GM13976 (cell line): ENCODE data around the gene GRXCR2.
"Not testable (repeated sequence)": the region's sequence is repeated elsewhere in the genome, so short reads cannot be mapped to it uniquely, and the experiment has no call there.

Source experiments
- DNase-seq: peaks from one replicate; pipeline ENCODE4 v3.0.0; 2012; ENCODE audit warnings: low spot score
- in situ Hi-C: fragments of 300-500 bp; cut with MboI; formaldehyde crosslinking; loops from one replicate; pipeline ENCODE4 v1.12.0; 2022; ENCODE audit warnings: low sequenced_read_pairs, mixed read lengths, inconsistent platforms; ENCODE audit not compliant: unreplicated experiment
- TF ChIP-seq, protein P1 (sequence below): IDR thresholded peaks from 2 replicates; pipeline ENCODE4 v1.5.1; 2012; ENCODE audit warnings: borderline replicate concordance, mild to moderate bottlenecking; ENCODE audit not compliant: insufficient read depth; ENCODE audit errors: extremely low read depth, missing control alignments, control extremely low read depth

Gene GRXCR2

DNA sequence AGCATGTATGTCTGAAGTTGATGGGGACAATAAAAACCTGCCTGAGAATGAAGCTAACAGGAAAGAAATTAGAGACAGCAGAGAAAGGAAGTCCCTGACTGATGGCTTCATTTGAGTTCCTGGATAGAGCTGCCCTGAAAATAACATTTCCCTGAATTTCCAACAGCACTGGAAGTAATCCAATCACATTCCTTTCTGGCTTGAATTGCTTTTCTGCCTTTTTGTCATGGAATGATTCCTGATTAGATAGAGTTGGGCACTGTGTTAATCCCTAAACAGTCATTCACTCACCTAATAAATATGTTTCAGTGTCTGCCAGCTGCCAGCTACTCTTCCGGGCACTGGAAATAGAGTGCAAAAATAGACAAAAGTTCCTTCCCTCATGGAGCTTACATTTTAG, 33.6 kb upstream of the GRXCR2 start:
- no peak for DNase-seq
- TF ChIP-seq, protein P1, sequence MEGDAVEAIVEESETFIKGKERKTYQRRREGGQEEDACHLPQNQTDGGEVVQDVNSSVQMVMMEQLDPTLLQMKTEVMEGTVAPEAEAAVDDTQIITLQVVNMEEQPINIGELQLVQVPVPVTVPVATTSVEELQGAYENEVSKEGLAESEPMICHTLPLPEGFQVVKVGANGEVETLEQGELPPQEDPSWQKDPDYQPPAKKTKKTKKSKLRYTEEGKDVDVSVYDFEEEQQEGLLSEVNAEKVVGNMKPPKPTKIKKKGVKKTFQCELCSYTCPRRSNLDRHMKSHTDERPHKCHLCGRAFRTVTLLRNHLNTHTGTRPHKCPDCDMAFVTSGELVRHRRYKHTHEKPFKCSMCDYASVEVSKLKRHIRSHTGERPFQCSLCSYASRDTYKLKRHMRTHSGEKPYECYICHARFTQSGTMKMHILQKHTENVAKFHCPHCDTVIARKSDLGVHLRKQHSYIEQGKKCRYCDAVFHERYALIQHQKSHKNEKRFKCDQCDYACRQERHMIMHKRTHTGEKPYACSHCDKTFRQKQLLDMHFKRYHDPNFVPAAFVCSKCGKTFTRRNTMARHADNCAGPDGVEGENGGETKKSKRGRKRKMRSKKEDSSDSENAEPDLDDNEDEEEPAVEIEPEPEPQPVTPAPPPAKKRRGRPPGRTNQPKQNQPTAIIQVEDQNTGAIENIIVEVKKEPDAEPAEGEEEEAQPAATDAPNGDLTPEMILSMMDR: no peak
- in situ Hi-C loops: no loop called here

DNA sequence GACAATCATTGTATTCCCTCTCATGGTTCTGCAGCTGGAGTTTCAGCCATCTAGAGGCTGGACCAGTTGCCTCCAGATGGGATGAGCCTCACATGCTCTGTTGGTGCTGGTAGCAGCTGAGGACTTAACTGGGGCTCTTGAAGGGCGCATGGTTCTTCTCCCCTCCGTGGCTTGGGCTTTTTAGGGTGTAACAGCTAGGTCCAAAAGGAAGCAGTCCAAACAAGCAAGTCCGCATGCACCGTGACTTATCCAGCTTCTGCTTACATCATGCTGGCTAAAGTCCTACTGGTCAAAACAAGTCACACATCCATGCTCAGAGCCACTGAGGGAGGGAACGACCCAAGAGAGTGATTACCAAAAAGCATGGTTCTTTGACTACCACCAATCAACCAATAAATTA, 31.9 kb upstream of the GRXCR2 start:
- TF ChIP-seq, protein P1: no peak
- in situ Hi-C loops: no loop called here
- DNase-seq: no peak

DNA sequence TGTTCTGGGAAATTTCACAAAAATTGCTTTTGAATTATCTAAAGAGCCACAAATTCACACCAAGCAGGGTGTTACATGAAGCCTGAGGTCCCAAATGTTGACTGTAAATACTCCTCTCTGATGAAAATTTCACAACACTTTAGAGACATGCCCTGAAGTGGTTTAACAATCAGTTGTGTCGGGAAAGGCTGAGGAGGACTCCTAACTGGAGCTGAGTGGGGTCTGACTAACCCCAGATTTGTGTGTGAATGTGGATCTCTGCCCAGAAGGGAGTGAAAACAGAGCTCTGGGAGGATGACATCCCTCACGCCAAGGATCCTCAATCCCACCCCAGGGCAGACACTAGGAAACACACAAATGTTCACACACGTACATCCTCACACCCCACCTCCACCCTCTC, 31.1 kb upstream of the GRXCR2 start:
- no peak for DNase-seq
- in situ Hi-C loops: no loop called here
- TF ChIP-seq, protein P1: no peak

GRCh38 chr5:145903113-145903512, 30.3 kb upstream of the GRXCR2 start:
- in situ Hi-C loops: no loop called here
- DNase-seq: no peak
- TF ChIP-seq, protein P1: no peak

DNA sequence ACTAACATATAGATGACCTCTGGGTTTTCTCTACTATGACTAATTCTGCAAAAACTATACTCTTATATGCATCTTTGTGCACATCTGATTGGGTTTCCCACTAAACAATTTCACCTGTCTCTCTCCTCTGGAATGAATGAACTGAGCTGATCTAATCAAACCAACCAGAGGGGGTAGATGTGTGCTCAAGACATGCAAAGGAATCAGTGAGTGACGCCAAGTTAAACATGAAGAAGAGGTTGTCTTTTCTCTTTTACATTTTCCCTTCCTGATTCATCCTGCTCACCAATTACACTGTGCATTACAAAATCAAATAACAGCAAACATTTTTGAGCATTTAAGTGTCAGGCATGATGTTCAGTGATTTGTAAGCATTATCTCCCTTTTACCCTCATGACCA, 29.6 kb upstream of the GRXCR2 start:
- TF ChIP-seq, protein P1: no peak
- in situ Hi-C loops: no loop called here
- no peak for DNase-seq

DNA sequence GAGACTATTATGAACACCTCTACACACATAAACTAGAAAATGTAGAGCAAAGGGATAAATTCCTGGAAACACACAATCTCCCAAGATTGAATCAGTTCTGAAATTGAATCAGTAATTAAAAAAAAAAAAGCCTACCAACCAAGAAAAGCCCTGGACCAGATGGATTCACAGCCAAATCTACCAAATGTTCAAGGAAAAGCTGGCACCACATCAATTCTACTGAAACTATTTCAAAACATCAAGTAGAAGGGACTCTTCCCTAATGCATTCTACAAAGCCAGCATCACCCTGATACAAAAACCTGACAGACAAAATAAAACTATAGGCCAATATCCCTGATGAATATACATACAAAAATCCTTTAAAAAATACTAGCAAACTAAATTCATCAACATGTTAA, 25.4 kb upstream of the GRXCR2 start:
- DNase-seq: no peak
- in situ Hi-C loops: no loop called here
- TF ChIP-seq, protein P1: no peak

- DNase-seq, in situ Hi-C loops: not testable (repeated sequence)
Observed at GRCh38 chr5:145891378-145891777, 18.6 kb upstream of the GRXCR2 start.
